SU-DHL-6 (cell line): ENCODE results near the gene FKBP15.
"Not testable (repeated sequence)": the region's sequence is repeated elsewhere in the genome, so short reads cannot be mapped to it uniquely, and the experiment has no call there.

Experiments
- H2AFZ ChIP-seq: fragments of 200-600 bp; sonication (generic); 2 replicates; pipeline ENCODE4 v1.6.1; 2014; ENCODE audit warnings: low read depth, mild to moderate bottlenecking, moderate library complexity, mixed read lengths, antibody characterized with exemption, low read length; ENCODE audit not compliant: severe bottlenecking
- H3F3A ChIP-seq: fragments of 200-600 bp; shearing (Covaris generic); 2 replicates; pipeline ENCODE4 v1.6.0; 2016; ENCODE audit warnings: antibody characterized with exemption, mild to moderate bottlenecking; ENCODE audit not compliant: insufficient read depth
- H3K27ac ChIP-seq: fragments of 200-600 bp; sonication (generic); 2 replicates; pipeline ENCODE4 v1.5.1; 2016; ENCODE audit warnings: low read depth, mild to moderate bottlenecking, low read length, moderate library complexity, mixed read lengths
- H3K27me3 ChIP-seq: fragments of 200-600 bp; sonication (generic), shearing (Covaris generic); 2 replicates; pipeline ENCODE4 v1.6.0; 2014; ENCODE audit warnings: mild to moderate bottlenecking, low read length
- H3K36me3 ChIP-seq: fragments of 200-600 bp; sonication (generic); 2 replicates; pipeline ENCODE4 v1.6.1; 2014; ENCODE audit warnings: mild to moderate bottlenecking, low read length, mixed read lengths
- H3K4me2 ChIP-seq: fragments of 300-600, 200-600 bp; shearing (Covaris generic), sonication (generic); 2 replicates; pipeline ENCODE4 v1.6.0; 2014; ENCODE audit warnings: low read length, low read depth, mild to moderate bottlenecking; ENCODE audit not compliant: poor library complexity, severe bottlenecking
- H3K4me3 ChIP-seq: fragments of 200-600 bp; sonication (generic); 2 replicates; pipeline ENCODE4 v1.5.1; 2014; ENCODE audit warnings: antibody characterized with exemption, low read length, mild to moderate bottlenecking, mixed read lengths; ENCODE audit not compliant: insufficient read depth, poor library complexity, severe bottlenecking
- H3K79me2 ChIP-seq: fragments of 200-600 bp; sonication (generic); 2 replicates; pipeline ENCODE4 v1.6.1; 2014; ENCODE audit warnings: mild to moderate bottlenecking, low read length, moderate library complexity; ENCODE audit not compliant: insufficient read depth
- H3K9ac ChIP-seq: fragments of 200-600 bp; sonication (generic); 2 replicates; pipeline ENCODE4 v1.7.0; 2014; ENCODE audit warnings: mild to moderate bottlenecking, low read length
- H3K9me2 ChIP-seq: fragments of 200-600 bp; sonication (generic); replicated peaks from 2 replicates; pipeline ENCODE4 v1.6.1; 2014; ENCODE audit warnings: low read length; ENCODE audit not compliant: insufficient read depth
- H3K9me3 ChIP-seq: fragments of 200-600 bp; sonication (generic); 2 replicates; pipeline ENCODE4 v1.6.1; 2014; ENCODE audit warnings: low read length, mixed read lengths; ENCODE audit not compliant: insufficient read depth
- H4K20me1 ChIP-seq: fragments of 200-600 bp; sonication (generic); 2 replicates; pipeline ENCODE4 v1.6.1; 2014; ENCODE audit warnings: low read depth, mild to moderate bottlenecking, antibody characterized with exemption, low read length, moderate library complexity, mixed read lengths
- EZH2phosphoT487 ChIP-seq: fragments of 200-600 bp; sonication (generic), shearing (Covaris generic); conservative IDR thresholded peaks from 2 replicates; pipeline ENCODE4 v1.6.1; 2018; ENCODE audit warnings: mild to moderate bottlenecking, antibody characterized with exemption, low read length, moderate library complexity, mixed read lengths
- TF ChIP-seq, protein P1 (sequence below): fragments of 200-600 bp; sonication (generic); IDR thresholded peaks from one replicate; pipeline ENCODE4 v1.5.1; 2017; ENCODE audit warnings: antibody characterized with exemption, mild to moderate bottlenecking, low read length, moderate library complexity; ENCODE audit not compliant: insufficient read depth, poor library complexity, severe bottlenecking

Gene FKBP15

DNA sequence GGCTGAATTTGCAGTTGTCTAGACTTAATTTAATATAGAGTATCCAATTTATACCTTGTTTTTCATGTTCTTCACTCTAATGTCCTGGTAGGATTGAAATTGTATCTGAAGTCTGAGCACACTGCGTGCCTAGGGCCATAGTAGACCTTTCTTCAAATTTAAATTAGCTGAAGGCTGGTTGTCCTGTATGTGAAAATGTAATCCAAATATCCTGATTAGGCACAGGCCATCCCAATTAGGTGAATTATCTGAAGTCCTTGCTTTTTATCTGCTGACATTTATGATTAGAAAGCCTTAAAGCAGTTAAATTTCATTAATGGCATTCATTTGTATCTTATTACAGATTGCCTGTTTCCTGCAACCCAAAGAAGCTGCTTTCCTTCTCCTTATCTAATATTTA, 33.9 kb upstream of the FKBP15 start:
- H3K27ac ChIP-seq = no peak overlapping the region
- no peaks in the 10 kb centered on the region for H3K9me2 ChIP-seq
- H4K20me1 ChIP-seq = no peaks in the 10 kb centered on the region
- H3K4me3 ChIP-seq = no peak overlapping the region
- no peaks in the 10 kb centered on the region for H3K9me3 ChIP-seq
- no peak overlapping the region for H2AFZ ChIP-seq
- H3K36me3 ChIP-seq = no peaks in the 10 kb centered on the region; the same call in 1 of the 2 replicates
- H3K79me2 ChIP-seq = no peaks in the 10 kb centered on the region
- H3K9ac ChIP-seq = no peak overlapping the region
- no peaks in the 10 kb centered on the region for H3F3A ChIP-seq
- H3K4me2 ChIP-seq = no peak overlapping the region
- TF ChIP-seq, protein P1, sequence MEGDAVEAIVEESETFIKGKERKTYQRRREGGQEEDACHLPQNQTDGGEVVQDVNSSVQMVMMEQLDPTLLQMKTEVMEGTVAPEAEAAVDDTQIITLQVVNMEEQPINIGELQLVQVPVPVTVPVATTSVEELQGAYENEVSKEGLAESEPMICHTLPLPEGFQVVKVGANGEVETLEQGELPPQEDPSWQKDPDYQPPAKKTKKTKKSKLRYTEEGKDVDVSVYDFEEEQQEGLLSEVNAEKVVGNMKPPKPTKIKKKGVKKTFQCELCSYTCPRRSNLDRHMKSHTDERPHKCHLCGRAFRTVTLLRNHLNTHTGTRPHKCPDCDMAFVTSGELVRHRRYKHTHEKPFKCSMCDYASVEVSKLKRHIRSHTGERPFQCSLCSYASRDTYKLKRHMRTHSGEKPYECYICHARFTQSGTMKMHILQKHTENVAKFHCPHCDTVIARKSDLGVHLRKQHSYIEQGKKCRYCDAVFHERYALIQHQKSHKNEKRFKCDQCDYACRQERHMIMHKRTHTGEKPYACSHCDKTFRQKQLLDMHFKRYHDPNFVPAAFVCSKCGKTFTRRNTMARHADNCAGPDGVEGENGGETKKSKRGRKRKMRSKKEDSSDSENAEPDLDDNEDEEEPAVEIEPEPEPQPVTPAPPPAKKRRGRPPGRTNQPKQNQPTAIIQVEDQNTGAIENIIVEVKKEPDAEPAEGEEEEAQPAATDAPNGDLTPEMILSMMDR = no peak
- no peak for TF ChIP-seq EZH2phosphoT487
- H3K27me3 ChIP-seq = no peaks in the 10 kb centered on the region

DNA sequence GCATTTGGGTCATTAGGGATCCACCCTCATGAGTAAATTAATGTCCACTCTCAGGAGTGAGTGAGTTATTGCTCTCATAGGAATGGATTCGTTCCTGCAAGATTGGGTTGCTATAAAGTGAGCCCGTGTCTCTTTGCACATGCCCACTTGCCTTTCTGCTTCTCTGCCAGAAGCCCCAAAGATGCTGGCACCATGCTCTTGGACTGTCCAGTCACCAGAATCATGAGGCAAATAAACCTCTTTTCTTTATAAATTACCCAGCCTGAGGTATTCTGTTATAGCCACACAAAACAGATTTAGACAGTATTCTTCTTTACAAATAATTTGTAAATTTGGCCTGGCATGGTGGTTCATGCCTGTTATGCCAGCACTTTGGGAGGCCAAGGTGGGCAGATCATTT, 29.7 kb upstream of the FKBP15 start:
- Histone ChIP-seq H3K9me2 (no peaks in the 10 kb centered on the region), H4K20me1 (no peaks in the 10 kb centered on the region), H3K36me3 (no peaks in the 10 kb centered on the region), H3K9ac (no peak overlapping the region), H3K4me2 (no peak overlapping the region), H3K27ac (no peak overlapping the region), H3F3A (no peaks in the 10 kb centered on the region), H3K79me2 (no peaks in the 10 kb centered on the region), H3K27me3 (no peaks in the 10 kb centered on the region), H2AFZ (no peak overlapping the region), H3K4me3 (no peak overlapping the region), H3K9me3 (no peaks in the 10 kb centered on the region)
- TF ChIP-seq, protein P1 = no peak
- no peak for TF ChIP-seq EZH2phosphoT487

DNA sequence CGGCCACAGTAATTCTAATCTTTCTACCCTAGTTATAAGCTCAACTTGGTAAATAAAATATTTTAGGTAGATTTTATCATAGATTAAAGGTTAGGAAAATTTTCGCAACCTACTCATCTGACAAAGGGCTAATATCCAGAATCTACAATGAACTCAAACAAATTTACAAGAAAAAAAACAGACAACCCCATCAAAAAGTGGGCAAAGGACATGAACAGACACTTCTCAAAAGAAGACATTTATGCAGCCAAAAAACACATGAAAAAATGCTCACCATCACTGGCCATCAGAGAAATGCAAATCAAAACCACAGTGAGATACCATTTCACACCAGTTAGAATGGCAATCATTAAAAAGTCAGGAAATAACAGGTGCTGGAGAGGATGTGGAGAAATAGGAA, 28.6 kb upstream of the FKBP15 start:
- not testable (repeated sequence) for H3K4me2 ChIP-seq, H3K9me2 ChIP-seq, H3K27me3 ChIP-seq, H4K20me1 ChIP-seq, H3K4me3 ChIP-seq, H3K27ac ChIP-seq, H3K9ac ChIP-seq, H3F3A ChIP-seq, H2AFZ ChIP-seq, H3K36me3 ChIP-seq, H3K9me3 ChIP-seq, H3K79me2 ChIP-seq

DNA sequence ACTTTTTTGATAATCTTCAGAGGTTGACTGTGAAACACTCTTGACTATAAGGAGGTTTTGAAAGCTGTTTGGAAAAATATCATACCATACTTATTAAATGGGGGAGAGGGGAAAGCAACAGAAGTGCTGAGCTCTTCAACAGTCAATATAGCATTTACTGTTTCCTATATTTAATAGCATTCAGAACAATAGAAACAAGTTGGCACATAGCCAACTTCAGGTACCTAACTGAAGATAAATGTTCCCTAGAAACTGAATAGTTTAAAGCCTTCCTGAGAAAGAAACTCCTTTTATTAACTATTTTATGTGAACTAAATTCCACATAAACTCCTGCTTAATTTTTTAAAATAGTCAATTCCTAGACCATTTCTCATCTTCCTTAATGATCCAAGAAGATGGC, 26.6 kb upstream of the FKBP15 start:
- Histone ChIP-seq H2AFZ (no peak overlapping the region), H3K9ac (no peak overlapping the region), H3K27me3 (no peaks in the 10 kb centered on the region), H3K9me3 (no peaks in the 10 kb centered on the region), H3K79me2 (no peaks in the 10 kb centered on the region; the same call in 1 of the 2 replicates), H3K4me2 (no peak overlapping the region), H4K20me1 (no peaks in the 10 kb centered on the region), H3K27ac (no peak overlapping the region), H3K36me3 (no peaks in the 10 kb centered on the region), H3K4me3 (no peak overlapping the region), H3K9me2 (no peaks in the 10 kb centered on the region), H3F3A (no peaks in the 10 kb centered on the region)
- TF ChIP-seq EZH2phosphoT487 = no peak
- TF ChIP-seq, protein P1 = no peak
